Esophagus squamous epithelium (tissue), 5 donors: ENCODE results near the gene CFAP20. TPM values are rescaled to one million over a fixed set of nuclear protein-coding genes. Genes with fewer than 3 reads are reported as not detected.
"Not testable (repeated sequence)": the region's sequence is repeated elsewhere in the genome, so short reads cannot be mapped to it uniquely, and the experiment has no call there.

Experiments
- DNase-seq: peaks from one replicate; lab custom pipeline; 2025; lab: John Stamatoyannopoulos, UW
- H3K27ac ChIP-seq, 4 donors: fragments of 200-600 bp; sonication (generic); one replicate each; pipeline ENCODE4 v1.5.1; 2016 to 2019; ENCODE audit warnings: mild to moderate bottlenecking in 1 of 4
- H3K27me3 ChIP-seq, 4 donors: fragments of 200-600 bp; sonication (generic); 1 replicate in 3 of 4; 2 replicates in 1 of 4; pipeline versions ENCODE4 v1.5.1 to v1.6.0; 2017 to 2021; ENCODE audit warnings: antibody characterized with exemption in 1 of 4
- H3K36me3 ChIP-seq, 3 donors: fragments of 200-600 bp; sonication (generic); one replicate each; pipeline ENCODE4 v1.5.1; 2016 to 2019
- H3K4me1 ChIP-seq, 3 donors: fragments of 200-600 bp; sonication (generic); one replicate each; pipeline ENCODE4 v1.5.1; 2017 to 2019
- H3K4me3 ChIP-seq, 4 donors: fragments of 200-600 bp; sonication (generic); 1 replicate in 3 of 4; 2 replicates in 1 of 4; pipeline ENCODE4 v1.5.1; 2016 to 2019; ENCODE audit warnings: mild to moderate bottlenecking in 2 of 4, moderate library complexity in 1 of 4
- H3K9me3 ChIP-seq, 3 donors: fragments of 200-600 bp; sonication (generic); one replicate each; pipeline ENCODE4 v1.5.1; 2016 to 2019
- POLR2A ChIP-seq, 4 donors: fragments of 450-650 bp; IDR thresholded peaks; one replicate each; pipeline ENCODE4 v1.6.1; 2017; ENCODE audit warnings: antibody characterized with exemption in 4 of 4, mild to moderate bottlenecking in 4 of 4, moderate library complexity in 3 of 4
- WGBS, 2 donors: methylation state at CpG; one replicate each; pipeline ENCODE4 v1.1.5; 2018; 5-methylcytosine and 5-hydroxymethylcytosine counted together
- intact Hi-C: fragments of 100-400 bp; cut with DNase I; formaldehyde crosslinking; loops from one replicate; pipeline ENCODE4 v1.15.0; 2022
- total RNA-seq, 4 donors: library from RNA; depleted of rRNA; stranded (reverse); fragments of >200 nt; gene quantifications; one replicate each; pipeline ENCODE4 v1.1.0, GENCODE V29; 2016
- TF ChIP-seq, protein P1 (sequence below), 6 experiments: fragments of 450-650 bp in 4 of 6; fragments of 200-600 bp in 2 of 6; sonication (generic) in 2 of 6; IDR thresholded peaks; one replicate each; pipeline ENCODE4 v1.5.1; 2016 to 2019; ENCODE audit warnings: antibody characterized with exemption in 6 of 6, mild to moderate bottlenecking in 4 of 6, moderate library complexity in 4 of 6
- donor health status: DM: yes; HTN: yes; CAD: no.

The CFAP20 gene
- total RNA-seq, 4 donors from 2014 or later: 26.9 to 33.6 (median 32.0) TPM

DNA sequence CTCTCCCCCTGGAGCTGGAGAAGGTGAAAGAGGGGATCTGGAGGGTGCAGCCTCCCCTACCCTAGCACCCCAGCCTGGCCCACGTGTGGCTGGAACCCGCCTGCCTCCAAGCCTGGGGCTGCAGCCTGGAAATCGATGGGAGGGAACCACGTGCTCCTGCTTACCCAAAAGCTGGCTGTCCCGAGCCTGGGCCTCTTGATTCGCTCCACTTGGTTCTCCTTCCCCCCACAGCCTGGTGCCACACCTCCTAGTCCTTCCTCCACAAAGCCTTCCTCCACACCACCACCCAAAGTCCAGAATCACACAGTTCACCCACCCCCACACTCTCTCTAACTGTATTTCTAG lies 29.3 kb downstream of the CFAP20 start:
- H3K4me1 ChIP-seq: no peaks in the 10 kb centered on the region
- no peaks in the 10 kb centered on the region for H3K27me3 ChIP-seq
- H3K36me3 ChIP-seq: no peaks in the 10 kb centered on the region
- TF ChIP-seq, protein P1, sequence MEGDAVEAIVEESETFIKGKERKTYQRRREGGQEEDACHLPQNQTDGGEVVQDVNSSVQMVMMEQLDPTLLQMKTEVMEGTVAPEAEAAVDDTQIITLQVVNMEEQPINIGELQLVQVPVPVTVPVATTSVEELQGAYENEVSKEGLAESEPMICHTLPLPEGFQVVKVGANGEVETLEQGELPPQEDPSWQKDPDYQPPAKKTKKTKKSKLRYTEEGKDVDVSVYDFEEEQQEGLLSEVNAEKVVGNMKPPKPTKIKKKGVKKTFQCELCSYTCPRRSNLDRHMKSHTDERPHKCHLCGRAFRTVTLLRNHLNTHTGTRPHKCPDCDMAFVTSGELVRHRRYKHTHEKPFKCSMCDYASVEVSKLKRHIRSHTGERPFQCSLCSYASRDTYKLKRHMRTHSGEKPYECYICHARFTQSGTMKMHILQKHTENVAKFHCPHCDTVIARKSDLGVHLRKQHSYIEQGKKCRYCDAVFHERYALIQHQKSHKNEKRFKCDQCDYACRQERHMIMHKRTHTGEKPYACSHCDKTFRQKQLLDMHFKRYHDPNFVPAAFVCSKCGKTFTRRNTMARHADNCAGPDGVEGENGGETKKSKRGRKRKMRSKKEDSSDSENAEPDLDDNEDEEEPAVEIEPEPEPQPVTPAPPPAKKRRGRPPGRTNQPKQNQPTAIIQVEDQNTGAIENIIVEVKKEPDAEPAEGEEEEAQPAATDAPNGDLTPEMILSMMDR (IDR thresholded peaks at IDR 0.05): no peak
- no peak for TF ChIP-seq POLR2A (IDR thresholded peaks at IDR 0.05)
- H3K27ac ChIP-seq: no peak overlapping the region
- H3K4me3 ChIP-seq: no peak overlapping the region
- DNase-seq: no peak
- intact Hi-C loops: no loop called here
- 47 to 86% methylated on average over 2 to 3 of the region's 6 CpGs for WGBS, 2 donors
- H3K9me3 ChIP-seq: no peaks in the 10 kb centered on the region

DNA sequence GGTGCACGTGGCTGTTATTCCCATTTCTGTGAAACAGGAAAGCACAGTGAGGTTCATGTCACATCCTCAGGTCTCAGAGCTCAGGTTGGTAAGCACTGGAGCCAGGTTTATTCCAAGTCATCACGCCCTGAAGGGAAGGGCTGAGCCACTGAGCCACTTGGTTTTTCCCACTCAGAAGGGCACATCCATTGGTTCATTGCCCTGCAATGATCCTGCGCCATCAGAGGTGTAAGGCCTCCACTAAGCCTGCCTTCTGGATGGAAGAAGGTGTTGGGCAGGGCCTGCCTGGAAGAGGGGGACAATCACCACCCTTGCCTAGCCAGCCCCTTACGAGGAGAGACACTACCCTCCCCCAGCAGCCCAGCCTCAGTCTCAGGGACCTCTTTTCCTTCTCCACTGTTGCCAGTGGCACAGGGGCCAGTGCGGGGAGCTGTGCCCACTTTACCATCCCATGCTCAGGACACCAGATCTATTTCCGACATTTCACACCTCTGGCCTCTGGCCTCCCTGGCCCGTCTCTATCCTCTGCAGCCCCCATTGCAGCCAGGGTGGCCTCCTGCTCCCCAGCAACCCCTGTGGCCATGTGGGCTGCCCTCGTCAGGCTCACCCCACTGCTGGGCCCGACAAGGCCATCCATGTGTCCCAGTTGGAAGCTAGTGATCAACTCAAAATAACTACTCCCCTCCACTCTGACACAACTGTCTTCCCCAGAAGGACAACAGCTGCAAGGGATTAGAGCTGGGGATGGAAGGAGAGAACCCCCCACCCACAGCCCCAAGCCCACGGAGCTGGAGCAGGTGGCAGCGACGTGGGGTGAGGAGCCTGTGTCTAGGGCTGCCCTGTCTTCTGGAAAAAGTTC lies 29.9 kb downstream of the CFAP20 start:
- 91 to 95% methylated on average over 7 of the region's 12 CpGs for WGBS, 2 donors
- Histone ChIP-seq H3K27ac (no peak overlapping the region), H3K4me1 (no peaks in the 10 kb centered on the region), H3K36me3 (no peaks in the 10 kb centered on the region), H3K9me3 (no peaks in the 10 kb centered on the region), H3K4me3 (no peak overlapping the region), H3K27me3 (peaks cover 0 to under 1% (median 0%) of the 10 kb centered on the region in 4 donors)
- intact Hi-C loops: no loop called here
- no peak for DNase-seq
- TF ChIP-seq, protein P1 (IDR thresholded peaks at IDR 0.05): no peak
- no peak for TF ChIP-seq POLR2A (IDR thresholded peaks at IDR 0.05)

DNA sequence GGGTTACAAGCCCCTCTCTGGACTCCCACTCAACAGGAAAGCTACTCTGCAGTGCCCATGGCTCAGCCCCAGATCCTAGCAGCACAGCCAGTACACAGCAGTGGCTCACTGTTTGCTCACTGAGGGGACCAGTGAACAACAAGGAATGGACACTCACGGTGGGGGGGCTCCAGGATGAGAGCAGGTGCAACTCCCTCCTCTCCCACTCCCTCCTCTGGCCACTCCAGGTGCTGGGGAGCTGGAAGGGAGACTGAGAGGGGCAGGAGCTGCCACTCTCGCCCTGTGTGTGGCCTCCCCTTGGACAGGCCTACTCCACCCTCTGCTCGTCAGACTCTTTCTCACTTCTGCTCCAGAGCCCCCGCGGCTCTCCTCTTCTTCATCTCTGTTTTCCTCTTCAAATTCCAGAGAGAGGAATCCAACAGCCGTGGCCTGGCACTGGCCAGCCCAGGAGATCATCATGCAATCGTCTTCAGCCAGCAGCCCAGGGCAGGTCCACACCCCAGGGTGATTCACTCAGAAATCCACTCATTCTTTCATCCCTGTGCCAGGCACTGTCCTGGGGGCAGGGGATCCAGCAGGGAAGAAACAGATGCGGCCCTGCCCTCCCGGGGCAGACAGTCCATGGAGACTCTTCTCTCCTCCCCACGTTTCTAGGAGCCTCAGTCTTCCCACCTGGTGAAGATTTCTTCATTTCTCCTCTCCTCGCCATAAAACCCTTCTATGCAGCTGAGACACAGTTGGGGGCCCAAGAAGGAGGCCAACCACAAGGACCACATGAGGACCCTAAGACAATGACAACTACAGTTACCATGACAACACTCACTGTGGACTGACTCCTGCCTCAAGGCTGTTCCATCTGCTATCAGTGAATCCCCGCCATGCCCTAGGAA lies 30.7 kb downstream of the CFAP20 start:
- Histone ChIP-seq H3K4me1 (no peaks in the 10 kb centered on the region), H3K4me3 (no peak overlapping the region), H3K9me3 (no peaks in the 10 kb centered on the region), H3K36me3 (no peaks in the 10 kb centered on the region), H3K27me3 (peaks cover 0 to 5% (median 0%) of the 10 kb centered on the region in 4 donors), H3K27ac (no peak overlapping the region)
- DNase-seq: no peak
- WGBS, 2 donors: 61 to 67% methylated on average over 7 to 10 of the region's 12 CpGs
- intact Hi-C loops: no loop called here
- TF ChIP-seq, protein P1 (IDR thresholded peaks at IDR 0.05): no peak
- TF ChIP-seq POLR2A (IDR thresholded peaks at IDR 0.05): no peak

DNA sequence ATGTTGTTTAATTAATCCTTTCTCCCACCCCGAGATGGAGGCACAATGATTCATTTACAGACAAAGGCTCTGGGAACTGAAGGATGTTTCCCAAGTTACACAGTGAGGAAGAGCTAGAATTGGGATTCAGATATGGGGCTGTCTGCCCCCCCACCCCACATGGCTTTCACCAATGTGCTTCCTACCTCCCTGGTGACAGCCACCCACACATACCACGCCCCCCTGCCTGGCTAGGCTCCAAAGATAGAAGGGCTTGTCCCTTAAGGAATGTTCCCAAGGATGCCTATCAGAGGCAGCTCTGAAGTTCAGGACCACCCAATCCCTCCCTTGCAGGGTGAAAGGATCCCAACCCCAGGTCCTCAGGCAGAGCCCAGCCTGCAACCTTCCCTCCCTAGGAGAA lies 32.9 kb downstream of the CFAP20 start:
- no peak for TF ChIP-seq POLR2A (IDR thresholded peaks at IDR 0.05)
- TF ChIP-seq, protein P1 (IDR thresholded peaks at IDR 0.05): no peak
- Histone ChIP-seq H3K27ac (no peak overlapping the region), H3K36me3 (no peaks in the 10 kb centered on the region), H3K4me1 (no peaks in the 10 kb centered on the region), H3K9me3 (no peaks in the 10 kb centered on the region), H3K4me3 (no peak overlapping the region), H3K27me3 (peaks cover 0 to 5% (median 0%) of the 10 kb centered on the region in 4 donors)
- intact Hi-C loops: no loop called here
- WGBS, 2 donors: 28 to 33% methylated on average over 1 to 2 of the region's 2 CpGs
- no peak for DNase-seq

DNA sequence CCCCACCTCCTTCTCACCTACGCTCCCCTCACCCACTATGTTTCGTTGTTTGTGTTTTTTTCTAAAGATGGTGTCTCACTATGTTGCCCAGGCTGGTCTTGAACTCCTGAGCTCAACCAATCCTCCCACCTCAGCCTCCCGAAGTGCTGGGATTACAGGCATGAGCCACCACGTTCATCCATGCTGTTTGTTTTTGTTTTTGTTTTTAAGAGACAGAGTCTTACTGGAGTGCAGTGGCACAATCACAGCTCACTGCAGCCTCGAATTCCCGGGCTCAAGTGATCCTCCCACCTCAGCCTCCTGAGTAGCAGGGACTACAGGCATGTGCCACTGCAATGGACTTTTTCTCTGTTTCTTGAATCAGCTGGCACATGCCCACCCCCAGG lies 33.6 kb downstream of the CFAP20 start:
- H3K27ac ChIP-seq, DNase-seq, H3K4me3 ChIP-seq, intact Hi-C loops, H3K4me1 ChIP-seq, H3K36me3 ChIP-seq, H3K9me3 ChIP-seq, H3K27me3 ChIP-seq: not testable (repeated sequence)
- 69 to 73% methylated on average over 6 of the region's 6 CpGs for WGBS, 2 donors
